Liver (tissue), 3 donors: ENCODE results near the gene TMEM131.

Experiments
- TAF1 ChIP-seq: conservative IDR thresholded peaks from 2 replicates; pipeline ENCODE4 v1.6.1; 2016; ENCODE audit warnings: antibody characterized with exemption, mild to moderate bottlenecking
- TF ChIP-seq, protein P1 (sequence below): IDR thresholded peaks from 2 replicates; pipeline ENCODE4 v1.6.1; 2016; ENCODE audit warnings: antibody characterized with exemption, mild to moderate bottlenecking
- TF ChIP-seq, protein P2 (sequence below): IDR thresholded peaks from 2 replicates; pipeline ENCODE4 v1.6.1; 2016; ENCODE audit warnings: antibody characterized with exemption
- TF ChIP-seq, protein P3 (sequence below): IDR thresholded peaks from 2 replicates; pipeline ENCODE4 v1.6.1; 2016; ENCODE audit warnings: antibody characterized with exemption
- TF ChIP-seq, protein P4 (sequence below): fragments of 150-350 bp; IDR thresholded peaks from 2 replicates; pipeline ENCODE4 v1.5.1; 2017; ENCODE audit warnings: improper control_type of control experiment, low read depth, low read length; ENCODE audit not compliant: missing input control
- donor health status: healthy.
- donor health status: healthy.

DNA sequence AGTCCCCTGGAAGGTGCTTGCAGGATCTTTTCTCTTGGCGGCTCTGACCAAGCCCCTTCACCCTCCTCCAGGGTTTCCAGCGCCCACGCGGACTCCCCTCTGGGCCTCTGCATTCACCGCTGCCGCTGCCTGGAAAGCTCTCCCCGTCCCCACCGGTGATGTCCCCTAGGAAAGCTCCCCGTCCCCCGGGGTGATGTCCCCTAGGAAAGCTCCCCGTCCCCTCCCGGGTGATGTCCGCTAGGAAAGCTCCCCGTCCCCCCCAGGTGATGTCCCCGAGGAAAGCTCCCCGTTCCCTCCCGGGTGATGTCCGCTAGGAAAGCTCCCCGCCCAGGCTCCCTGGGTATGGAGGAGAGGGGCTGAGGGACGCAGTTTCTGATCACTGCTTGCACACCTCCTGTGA lies 254.5 kb downstream of the TMEM131 start:
- TF ChIP-seq, protein P1, sequence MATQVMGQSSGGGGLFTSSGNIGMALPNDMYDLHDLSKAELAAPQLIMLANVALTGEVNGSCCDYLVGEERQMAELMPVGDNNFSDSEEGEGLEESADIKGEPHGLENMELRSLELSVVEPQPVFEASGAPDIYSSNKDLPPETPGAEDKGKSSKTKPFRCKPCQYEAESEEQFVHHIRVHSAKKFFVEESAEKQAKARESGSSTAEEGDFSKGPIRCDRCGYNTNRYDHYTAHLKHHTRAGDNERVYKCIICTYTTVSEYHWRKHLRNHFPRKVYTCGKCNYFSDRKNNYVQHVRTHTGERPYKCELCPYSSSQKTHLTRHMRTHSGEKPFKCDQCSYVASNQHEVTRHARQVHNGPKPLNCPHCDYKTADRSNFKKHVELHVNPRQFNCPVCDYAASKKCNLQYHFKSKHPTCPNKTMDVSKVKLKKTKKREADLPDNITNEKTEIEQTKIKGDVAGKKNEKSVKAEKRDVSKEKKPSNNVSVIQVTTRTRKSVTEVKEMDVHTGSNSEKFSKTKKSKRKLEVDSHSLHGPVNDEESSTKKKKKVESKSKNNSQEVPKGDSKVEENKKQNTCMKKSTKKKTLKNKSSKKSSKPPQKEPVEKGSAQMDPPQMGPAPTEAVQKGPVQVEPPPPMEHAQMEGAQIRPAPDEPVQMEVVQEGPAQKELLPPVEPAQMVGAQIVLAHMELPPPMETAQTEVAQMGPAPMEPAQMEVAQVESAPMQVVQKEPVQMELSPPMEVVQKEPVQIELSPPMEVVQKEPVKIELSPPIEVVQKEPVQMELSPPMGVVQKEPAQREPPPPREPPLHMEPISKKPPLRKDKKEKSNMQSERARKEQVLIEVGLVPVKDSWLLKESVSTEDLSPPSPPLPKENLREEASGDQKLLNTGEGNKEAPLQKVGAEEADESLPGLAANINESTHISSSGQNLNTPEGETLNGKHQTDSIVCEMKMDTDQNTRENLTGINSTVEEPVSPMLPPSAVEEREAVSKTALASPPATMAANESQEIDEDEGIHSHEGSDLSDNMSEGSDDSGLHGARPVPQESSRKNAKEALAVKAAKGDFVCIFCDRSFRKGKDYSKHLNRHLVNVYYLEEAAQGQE = no peak
- TF ChIP-seq, protein P2, sequence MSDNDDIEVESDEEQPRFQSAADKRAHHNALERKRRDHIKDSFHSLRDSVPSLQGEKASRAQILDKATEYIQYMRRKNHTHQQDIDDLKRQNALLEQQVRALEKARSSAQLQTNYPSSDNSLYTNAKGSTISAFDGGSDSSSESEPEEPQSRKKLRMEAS = no peak
- TF ChIP-seq, protein P3, sequence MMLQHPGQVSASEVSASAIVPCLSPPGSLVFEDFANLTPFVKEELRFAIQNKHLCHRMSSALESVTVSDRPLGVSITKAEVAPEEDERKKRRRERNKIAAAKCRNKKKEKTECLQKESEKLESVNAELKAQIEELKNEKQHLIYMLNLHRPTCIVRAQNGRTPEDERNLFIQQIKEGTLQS = no peak
- TF ChIP-seq TAF1 = no peak
- TF ChIP-seq, protein P4, sequence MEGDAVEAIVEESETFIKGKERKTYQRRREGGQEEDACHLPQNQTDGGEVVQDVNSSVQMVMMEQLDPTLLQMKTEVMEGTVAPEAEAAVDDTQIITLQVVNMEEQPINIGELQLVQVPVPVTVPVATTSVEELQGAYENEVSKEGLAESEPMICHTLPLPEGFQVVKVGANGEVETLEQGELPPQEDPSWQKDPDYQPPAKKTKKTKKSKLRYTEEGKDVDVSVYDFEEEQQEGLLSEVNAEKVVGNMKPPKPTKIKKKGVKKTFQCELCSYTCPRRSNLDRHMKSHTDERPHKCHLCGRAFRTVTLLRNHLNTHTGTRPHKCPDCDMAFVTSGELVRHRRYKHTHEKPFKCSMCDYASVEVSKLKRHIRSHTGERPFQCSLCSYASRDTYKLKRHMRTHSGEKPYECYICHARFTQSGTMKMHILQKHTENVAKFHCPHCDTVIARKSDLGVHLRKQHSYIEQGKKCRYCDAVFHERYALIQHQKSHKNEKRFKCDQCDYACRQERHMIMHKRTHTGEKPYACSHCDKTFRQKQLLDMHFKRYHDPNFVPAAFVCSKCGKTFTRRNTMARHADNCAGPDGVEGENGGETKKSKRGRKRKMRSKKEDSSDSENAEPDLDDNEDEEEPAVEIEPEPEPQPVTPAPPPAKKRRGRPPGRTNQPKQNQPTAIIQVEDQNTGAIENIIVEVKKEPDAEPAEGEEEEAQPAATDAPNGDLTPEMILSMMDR = no peak
